Astrocyte (in vitro differentiated cells and primary cell): ENCODE data around the gene SKA1. TPM values are rescaled to one million over a fixed set of nuclear protein-coding genes. Genes with fewer than 3 reads are reported as not detected.

Source experiments
- total RNA-seq: library from RNA; stranded (reverse); gene quantifications from 2 replicates; pipeline ENCODE4 v1.2.1, GENCODE V29; 2021

Gene SKA1
- total RNA-seq, 1 donor from 2014 or later: 2.6 TPM

Other genes with a start within 250 kb of the SKA1 start
- 7.2 and 8.3 TPM in 2 replicates for gene MYO5B, start 179.9 kb upstream of the SKA1 start, total RNA-seq
- 0.46 and 0.68 TPM in 2 replicates for gene CFAP53, start 108.6 kb upstream of the SKA1 start, total RNA-seq
- gene MBD1, start 93.5 kb upstream of the SKA1 start, total RNA-seq: 62.8 and 74.4 TPM in 2 replicates
- gene CXXC1, start 87.4 kb upstream of the SKA1 start, total RNA-seq: 46.3 and 50.6 TPM in 2 replicates
- gene MAPK4, start 185.0 kb downstream of the SKA1 start, total RNA-seq: 0.11 TPM in 1 of 2 replicates, not detected in the other